MG63 (cell line): ENCODE results near the gene WDR59. TPM values are rescaled to one million over a fixed set of nuclear protein-coding genes. Genes with fewer than 3 reads are reported as not detected.

Experiments used
- DNase-seq: peaks from one replicate; pipeline ENCODE4 v3.0.0-alpha.2; 2020
- H3K27me3 ChIP-seq: fragments of 250-450 bp; sonication (Bioruptor Pico); 2 replicates; pipeline ENCODE4 v1.5.1; 2020; ENCODE audit warnings: mild to moderate bottlenecking, moderate library complexity
- H3K36me3 ChIP-seq: fragments of 250-450 bp; sonication (Bioruptor Pico); 2 replicates; pipeline ENCODE4 v1.5.1; 2020; ENCODE audit warnings: mild to moderate bottlenecking, moderate library complexity
- H3K4me3 ChIP-seq: fragments of 250-450 bp; sonication (Bioruptor Pico); 2 replicates; pipeline ENCODE4 v1.5.1; 2020; ENCODE audit warnings: mild to moderate bottlenecking, moderate library complexity
- H3K9me3 ChIP-seq: fragments of 250-450 bp; sonication (Bioruptor Pico); 2 replicates; pipeline ENCODE4 v1.5.1; 2020; ENCODE audit warnings: mild to moderate bottlenecking, moderate library complexity
- total RNA-seq: library from RNA; depleted of rRNA; stranded (reverse); fragments of >200 nt; shearing (Covaris generic); gene quantifications from 2 replicates; pipeline ENCODE4 v1.2.3, GENCODE V29; 2014; ENCODE audit warnings: low replicate concordance

Gene WDR59
- total RNA-seq, 1 experiment from 2014 or later, result 5.4 TPM

GRCh38 chr16:74901606-74902005 lies 83.3 kb downstream of the WDR59 start:
- H3K36me3 ChIP-seq, result no peaks in the 10 kb centered on the region
- H3K9me3 ChIP-seq, result no peaks in the 10 kb centered on the region
- no peaks in the 10 kb centered on the region for H3K27me3 ChIP-seq
- no peak overlapping the region for H3K4me3 ChIP-seq
- no peak for DNase-seq

- Histone ChIP-seq H3K36me3 (no peaks in the 10 kb centered on the region), H3K4me3 (no peak overlapping the region), H3K27me3 (no peaks in the 10 kb centered on the region), H3K9me3 (no peaks in the 10 kb centered on the region)
- DNase-seq, result no peak
Measured at GRCh38 chr16:74899816-74900215, 85.1 kb downstream of the WDR59 start.

- H3K9me3 ChIP-seq, result no peaks in the 10 kb centered on the region
- no peak for DNase-seq
- H3K27me3 ChIP-seq, result no peaks in the 10 kb centered on the region
- no peak overlapping the region for H3K4me3 ChIP-seq
- no peaks in the 10 kb centered on the region for H3K36me3 ChIP-seq
Measured at GRCh38 chr16:74898659-74899058, 86.3 kb downstream of the WDR59 start.

DNA sequence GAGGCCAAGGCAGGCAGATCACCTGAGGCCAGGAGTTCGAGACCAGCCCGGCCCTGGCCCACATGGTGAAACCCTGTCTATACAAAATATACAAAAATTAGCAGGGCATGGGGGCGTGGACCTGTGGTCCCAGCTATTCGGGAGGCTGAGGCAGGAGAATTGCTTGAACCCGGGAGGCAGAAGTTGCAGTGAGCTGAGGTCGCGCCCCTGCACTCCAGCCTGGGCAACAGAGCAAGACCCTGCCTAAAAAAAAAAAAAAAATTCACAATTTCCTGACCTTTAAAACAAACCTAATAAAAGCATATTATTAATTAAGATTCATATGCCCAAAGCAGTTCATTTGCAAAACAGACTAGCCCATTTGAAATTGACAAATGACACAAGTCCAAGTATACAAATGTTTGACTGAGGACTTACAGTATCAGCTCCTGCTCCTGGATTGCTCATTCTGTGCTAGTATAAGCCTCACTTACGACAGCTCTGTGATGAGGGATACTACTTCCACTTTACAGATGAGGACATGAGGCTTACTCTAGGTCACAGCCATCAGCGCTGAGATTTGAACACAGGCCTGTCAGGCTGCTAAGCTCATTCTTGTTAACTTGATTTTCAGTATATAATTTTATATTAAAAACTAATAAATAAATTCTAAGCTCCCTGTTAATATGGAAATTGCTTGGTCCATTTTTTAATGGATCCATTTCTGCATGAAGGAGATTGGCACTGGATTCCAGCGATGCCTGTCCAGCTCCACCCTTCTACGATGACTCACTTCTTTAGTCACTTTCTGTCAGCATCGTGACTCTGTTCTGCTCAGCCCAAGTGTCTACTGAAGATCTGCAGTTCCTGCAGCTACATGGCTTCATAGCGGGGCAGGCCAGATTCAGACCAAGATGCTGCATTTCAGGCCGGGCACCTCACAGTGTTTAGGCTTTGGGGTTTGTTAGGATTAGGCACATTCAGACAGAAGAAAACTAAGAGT lies 88.2 kb downstream of the WDR59 start:
- DNase-seq, result peak; percentile 24
- Histone ChIP-seq H3K36me3 (no peaks in the 10 kb centered on the region), H3K27me3 (no peaks in the 10 kb centered on the region), H3K9me3 (no peaks in the 10 kb centered on the region), H3K4me3 (no peak overlapping the region)

GRCh38 chr16:74893541-74893940 lies 91.4 kb downstream of the WDR59 start:
- Histone ChIP-seq H3K27me3 (no peaks in the 10 kb centered on the region), H3K36me3 (no peaks in the 10 kb centered on the region), H3K4me3 (no peak overlapping the region), H3K9me3 (no peaks in the 10 kb centered on the region)
- DNase-seq, result no peak

DNA sequence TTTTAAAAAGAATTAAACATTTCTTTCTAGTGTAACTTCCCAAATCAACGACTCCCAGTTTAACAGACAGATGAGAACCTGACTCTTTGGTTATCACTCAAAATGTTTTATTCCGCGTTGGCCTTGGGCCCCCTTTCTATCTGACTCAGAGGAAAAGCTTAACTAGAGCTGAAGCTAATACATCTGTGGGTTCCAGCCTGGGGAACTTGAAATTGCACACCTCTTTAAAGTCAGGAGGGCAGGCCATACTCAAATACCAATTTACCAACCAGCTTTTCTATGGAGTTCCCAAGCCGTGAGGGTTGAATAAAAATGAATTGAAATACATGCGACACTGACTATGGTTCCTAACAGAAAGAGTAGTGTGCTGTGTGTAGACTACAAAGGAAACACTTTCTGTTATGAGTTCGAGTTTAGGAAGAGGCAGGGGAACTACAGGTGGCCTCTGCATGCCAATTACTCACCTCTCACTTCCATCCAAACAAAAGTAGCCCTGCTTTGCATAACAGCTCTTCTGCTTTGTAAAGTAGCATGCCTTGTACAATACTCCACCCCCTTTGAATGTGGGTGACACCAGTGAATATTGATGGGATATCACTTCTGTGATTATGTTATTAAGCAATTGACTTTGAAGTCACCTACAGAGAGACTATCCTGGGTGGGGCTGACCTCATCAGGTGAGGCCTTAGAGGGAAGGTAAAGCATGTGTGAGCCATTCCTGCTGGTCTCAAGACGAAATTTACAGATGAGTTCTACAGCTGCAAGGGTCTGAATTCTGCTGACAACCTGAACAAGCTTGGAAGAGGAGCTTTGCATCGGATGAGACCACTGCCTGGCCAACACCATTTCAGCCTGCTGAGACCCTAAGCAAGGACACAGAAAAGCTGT lies 92.1 kb downstream of the WDR59 start:
- H3K9me3 ChIP-seq, result no peaks in the 10 kb centered on the region
- no peaks in the 10 kb centered on the region for H3K36me3 ChIP-seq
- H3K4me3 ChIP-seq, result no peak overlapping the region
- no peaks in the 10 kb centered on the region for H3K27me3 ChIP-seq
- no peak for DNase-seq

DNA sequence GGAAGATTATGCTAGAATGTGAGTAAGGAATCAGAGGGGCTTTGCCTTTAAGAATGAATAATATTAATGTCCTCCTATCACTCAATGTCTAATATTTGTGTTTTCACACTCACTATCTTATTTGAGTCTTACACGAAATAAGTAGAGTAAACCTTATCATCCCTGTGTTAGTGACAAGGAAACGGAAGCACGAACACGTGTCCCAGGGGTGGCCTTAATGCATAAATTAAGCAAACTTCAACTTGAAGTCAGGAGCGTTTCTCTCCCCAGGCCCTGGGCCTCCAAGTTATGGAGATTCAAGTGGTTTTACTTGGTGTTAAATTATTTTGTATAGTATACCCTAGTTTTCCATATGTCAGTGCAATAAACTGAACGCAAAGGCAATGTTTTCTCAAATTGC lies 96.0 kb downstream of the WDR59 start:
- no peaks in the 10 kb centered on the region for H3K36me3 ChIP-seq
- H3K9me3 ChIP-seq, result no peaks in the 10 kb centered on the region
- H3K4me3 ChIP-seq, result no peak overlapping the region
- no peaks in the 10 kb centered on the region for H3K27me3 ChIP-seq
- DNase-seq, result no peak

- DNase-seq, result no peak
- Histone ChIP-seq H3K36me3 (no peaks in the 10 kb centered on the region), H3K9me3 (no peaks in the 10 kb centered on the region), H3K27me3 (no peaks in the 10 kb centered on the region), H3K4me3 (no peak overlapping the region)
Measured at GRCh38 chr16:74888232-74888862, 96.6 kb downstream of the WDR59 start.

- no peaks in the 10 kb centered on the region for H3K27me3 ChIP-seq
Measured at GRCh38 chr16:74887084-74887483, 97.8 kb downstream of the WDR59 start.

GRCh38 chr16:74877706-74878105 lies 107.2 kb downstream of the WDR59 start:
- no peaks in the 10 kb centered on the region for H3K9me3 ChIP-seq
- H3K4me3 ChIP-seq, result no peak overlapping the region
- H3K36me3 ChIP-seq, result no peaks in the 10 kb centered on the region
- no peaks in the 10 kb centered on the region for H3K27me3 ChIP-seq
- no peak for DNase-seq

More at GRCh38 chr16:74887084-74887483, 97.8 kb downstream of the WDR59 start:
- Histone ChIP-seq H3K36me3 (no peaks in the 10 kb centered on the region), H3K4me3 (no peak overlapping the region), H3K9me3 (no peaks in the 10 kb centered on the region)
- no peak for DNase-seq

- no peaks in the 10 kb centered on the region for H3K36me3 ChIP-seq
- DNase-seq, result no peak
- no peaks in the 10 kb centered on the region for H3K27me3 ChIP-seq
- no peaks in the 10 kb centered on the region for H3K9me3 ChIP-seq
- H3K4me3 ChIP-seq, result no peak overlapping the region
Measured at GRCh38 chr16:74874912-74875546, 109.9 kb downstream of the WDR59 start.

- DNase-seq, result no peak
Measured at GRCh38 chr16:74874123-74874522, 110.8 kb downstream of the WDR59 start.

GRCh38 chr16:74872302-74872701 lies 112.6 kb downstream of the WDR59 start:
- H3K36me3 ChIP-seq, result no peaks in the 10 kb centered on the region
- no peaks in the 10 kb centered on the region for H3K9me3 ChIP-seq

More at GRCh38 chr16:74874123-74874522, 110.8 kb downstream of the WDR59 start:
- H3K9me3 ChIP-seq, result no peaks in the 10 kb centered on the region
- no peaks in the 10 kb centered on the region for H3K36me3 ChIP-seq
- H3K4me3 ChIP-seq, result no peak overlapping the region
- no peaks in the 10 kb centered on the region for H3K27me3 ChIP-seq

DNA sequence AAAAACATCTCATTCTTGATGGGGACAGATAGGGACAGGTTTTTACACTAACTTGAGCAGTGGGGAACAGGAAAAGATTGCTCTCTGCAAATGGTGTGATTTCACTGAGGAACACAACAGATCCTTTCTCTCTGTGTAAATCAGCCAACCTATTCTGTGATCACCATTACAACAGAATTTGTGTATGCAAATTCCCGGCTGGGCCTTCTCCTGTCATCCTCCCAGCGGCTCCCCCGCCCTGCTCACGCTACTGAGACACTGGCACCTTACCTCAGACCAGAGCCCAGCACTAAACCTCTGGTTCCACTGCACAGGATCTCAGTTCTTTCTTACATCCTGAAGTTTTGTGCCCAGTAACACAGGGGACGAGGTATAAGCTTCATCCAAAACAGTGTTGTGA lies 113.3 kb downstream of the WDR59 start:
- no peak for DNase-seq
- no peaks in the 10 kb centered on the region for H3K9me3 ChIP-seq
- H3K27me3 ChIP-seq, result no peaks in the 10 kb centered on the region
- H3K36me3 ChIP-seq, result no peaks in the 10 kb centered on the region
- no peak overlapping the region for H3K4me3 ChIP-seq

More at GRCh38 chr16:74872302-74872701, 112.6 kb downstream of the WDR59 start:
- H3K4me3 ChIP-seq, result no peak overlapping the region
- H3K27me3 ChIP-seq, result no peaks in the 10 kb centered on the region
- DNase-seq, result no peak

GRCh38 chr16:74868501-74868900 lies 116.4 kb downstream of the WDR59 start:
- H3K9me3 ChIP-seq, result no peaks in the 10 kb centered on the region
- DNase-seq, result no peak
- no peaks in the 10 kb centered on the region for H3K27me3 ChIP-seq
- no peaks in the 10 kb centered on the region for H3K36me3 ChIP-seq
- no peak overlapping the region for H3K4me3 ChIP-seq

DNA sequence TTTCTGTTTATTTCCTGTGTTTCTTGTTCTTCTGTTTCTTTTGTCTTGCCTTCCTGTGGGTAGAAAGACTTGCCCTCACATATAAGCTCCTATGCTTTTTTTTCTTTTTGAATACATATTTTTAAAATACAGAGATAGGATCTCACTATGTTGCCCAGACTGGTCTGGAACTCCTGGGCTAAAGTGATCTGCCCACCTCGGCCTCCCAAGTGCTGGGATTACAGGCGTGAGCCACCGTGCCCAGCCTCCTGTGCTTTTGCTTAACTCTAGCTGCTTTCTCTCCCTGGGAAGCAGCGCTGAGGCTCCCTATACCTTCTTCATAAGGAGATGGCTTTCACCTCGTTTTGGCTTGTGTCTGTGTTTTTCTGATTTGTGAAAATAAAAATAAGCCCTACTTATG lies 116.9 kb downstream of the WDR59 start:
- H3K27me3 ChIP-seq, result no peaks in the 10 kb centered on the region
- H3K36me3 ChIP-seq, result no peaks in the 10 kb centered on the region

More for the DNA sequence above, 116.9 kb downstream of the WDR59 start:
- Histone ChIP-seq H3K9me3 (no peaks in the 10 kb centered on the region), H3K4me3 (no peak overlapping the region)
- DNase-seq, result no peak
